CD14-positive monocyte (primary cell): ENCODE results near the gene ERGIC3. TPM values are rescaled to one million over a fixed set of nuclear protein-coding genes. Genes with fewer than 3 reads are reported as not detected.

ENCODE experiments used
- DNase-seq, 3 donors: peaks; one replicate each; pipeline ENCODE4 v3.0.0-alpha.2; 2011 to 2022
- H2AFZ ChIP-seq: 2 replicates; pipeline ENCODE4 v1.6.0; 2012; ENCODE audit warnings: mild to moderate bottlenecking, low read depth, low read length, inconsistent platforms; ENCODE audit not compliant: insufficient read depth, poor library complexity, severe bottlenecking
- H3K27ac ChIP-seq, 2 donors: 1 replicate in 1 of 2; 2 replicates in 1 of 2; pipeline ENCODE4 v1.5.1; 2012 to 2013; ENCODE audit warnings: low read length in 2 of 2, control low read depth in 1 of 2, inconsistent platforms in 1 of 2, low read depth in 1 of 2, mild to moderate bottlenecking in 1 of 2
- H3K27me3 ChIP-seq, 2 donors: one replicate each; pipeline versions ENCODE4 v1.6.0 to v1.6.1; 2011 to 2013; ENCODE audit warnings: low read length in 2 of 2; ENCODE audit not compliant: control insufficient read depth in 2 of 2, insufficient read depth in 2 of 2
- H3K36me3 ChIP-seq, 2 donors: replicated peaks in 1 of 2; 1 replicate in 1 of 2; 2 replicates in 1 of 2; pipeline versions ENCODE4 v1.5.1 to v1.6.1; 2012 to 2013; ENCODE audit warnings: low read length in 2 of 2, control low read depth in 1 of 2, inconsistent platforms in 1 of 2, mild to moderate bottlenecking in 1 of 2; ENCODE audit not compliant: insufficient read depth in 2 of 2, control insufficient read depth in 1 of 2
- H3K4me1 ChIP-seq, 2 donors: 1 replicate in 1 of 2; 2 replicates in 1 of 2; pipeline versions ENCODE4 v1.5.1 to v1.6.1; 2012 to 2013; ENCODE audit warnings: low read length in 2 of 2, control low read depth in 1 of 2, inconsistent platforms in 1 of 2, mild to moderate bottlenecking in 1 of 2, moderate library complexity in 1 of 2; ENCODE audit not compliant: insufficient read depth in 2 of 2, control insufficient read depth in 1 of 2
- H3K4me2 ChIP-seq: replicated peaks from 2 replicates; pipeline ENCODE3; 2012; ENCODE audit warnings: low read length, moderate library complexity, mild to moderate bottlenecking; ENCODE audit not compliant: poor library complexity, severe bottlenecking; ENCODE audit errors: extremely low read depth
- H3K4me3 ChIP-seq, 3 experiments: fragments of 200-600 bp in 1 of 3; sonication (generic) in 1 of 3; replicated peaks in 1 of 3; 1 replicate in 2 of 3; 2 replicates in 1 of 3; pipeline ENCODE4 v1.5.1; 2011 to 2013; ENCODE audit warnings: low read length in 3 of 3, mild to moderate bottlenecking in 3 of 3, control low read depth in 2 of 3, low read depth in 2 of 3, inconsistent platforms in 1 of 3, moderate library complexity in 1 of 3
- H3K79me2 ChIP-seq: 2 replicates; pipeline ENCODE4 v1.6.0; 2012; ENCODE audit warnings: mild to moderate bottlenecking, control low read depth, inconsistent platforms, low read length, moderate library complexity; ENCODE audit not compliant: insufficient read depth
- H3K9ac ChIP-seq: 2 replicates; pipeline ENCODE4 v1.6.0; 2017; ENCODE audit warnings: low read length, mild to moderate bottlenecking; ENCODE audit not compliant: insufficient read depth, poor library complexity, severe bottlenecking
- H3K9me3 ChIP-seq, 2 donors: replicated peaks in 1 of 2; 1 replicate in 1 of 2; 2 replicates in 1 of 2; pipeline versions ENCODE4 v1.5.1 to v1.6.1; 2012 to 2013; ENCODE audit warnings: low read length in 2 of 2, control low read depth in 1 of 2; ENCODE audit not compliant: control insufficient read depth in 1 of 2, insufficient read depth in 1 of 2
- H4K20me1 ChIP-seq: 2 replicates; pipeline ENCODE4 v1.6.0; 2012; ENCODE audit warnings: mild to moderate bottlenecking, low read length, control low read depth, moderate library complexity; ENCODE audit not compliant: insufficient read depth
- H3K27ac Mint-ChIP-seq, 7 donors: one replicate each; pipeline ENCODE4 v1.8.0; 2020; ENCODE audit warnings: mild to moderate bottlenecking in 7 of 7, mixed read lengths in 7 of 7, moderate library complexity in 6 of 7, inconsistent platforms in 2 of 7
- H3K27me3 Mint-ChIP-seq, 3 donors: one replicate each; pipeline ENCODE4 v1.8.0; 2021 to 2022; ENCODE audit warnings: low read depth in 3 of 3, mild to moderate bottlenecking in 3 of 3, mixed read lengths in 3 of 3, moderate library complexity in 3 of 3, inconsistent platforms in 1 of 3
- H3K36me3 Mint-ChIP-seq, 2 donors: one replicate each; pipeline ENCODE4 v1.8.0; 2020; ENCODE audit warnings: mixed read lengths in 2 of 2, inconsistent platforms in 1 of 2, mild to moderate bottlenecking in 1 of 2
- H3K4me1 Mint-ChIP-seq: one replicate; pipeline ENCODE4 v1.8.0; 2020; ENCODE audit warnings: mild to moderate bottlenecking, mixed read lengths
- H3K4me3 Mint-ChIP-seq, 2 donors: one replicate each; pipeline ENCODE4 v1.8.0; 2020; ENCODE audit warnings: mild to moderate bottlenecking in 2 of 2, mixed read lengths in 2 of 2, moderate library complexity in 1 of 2
- H3K9me3 Mint-ChIP-seq, 7 donors: one replicate each; pipeline ENCODE4 v1.8.0; 2020 to 2022; ENCODE audit warnings: mixed read lengths in 7 of 7, mild to moderate bottlenecking in 6 of 7, moderate library complexity in 6 of 7, inconsistent platforms in 2 of 7
- CTCF ChIP-seq: fragments of 200-600 bp; IDR thresholded peaks from one replicate; pipeline ENCODE4 v1.8.0; 2022; ENCODE audit warnings: antibody characterized with exemption, mild to moderate bottlenecking
- WGBS: methylation state at CpG from one replicate; pipeline ENCODE4 v1.1.5; 2013; ENCODE audit warnings: missing lambda C conversion rate; ENCODE audit not compliant: insufficient coverage; 5-methylcytosine and 5-hydroxymethylcytosine counted together
- intact Hi-C, 2 donors: fragments of 100-400 bp; cut with micrococcal nuclease; formaldehyde crosslinking; loops; one replicate each; pipeline versions ENCODE4 v1.15.0 to v1.15.1; 2023
- polyA plus RNA-seq, 3 donors: library from polyadenylated mRNA; depleted of rRNA in 1 of 3; unstranded in 2 of 3; stranded (reverse) in 1 of 3; fragments of 300-500 nt in 2 of 3; fragments of >200 nt in 1 of 3; fragmentation: Illumina TruSeq in 2 of 3; gene quantifications; 1 replicate in 2 of 3; 2 replicates in 1 of 3; pipeline ENCODE4 v1.2.3, GENCODE V29; 2012 to 2021

The ERGIC3 gene
- polyA plus RNA-seq, 3 donors: 128 to 371 (median 130) TPM

GRCh38 chr20:35582131-35582530 is 40.3 kb downstream of the ERGIC3 start:
- no peaks in the 10 kb centered on the region for H3K4me1 ChIP-seq
- H3K27me3 Mint-ChIP-seq: peaks cover 2 to 4% (median 2%) of the 10 kb centered on the region in 3 donors
- no peak overlapping the region for H3K27ac Mint-ChIP-seq
- no peaks in the 10 kb centered on the region for H3K36me3 ChIP-seq
- no peaks in the 10 kb centered on the region for H3K79me2 ChIP-seq
- no peaks in the 10 kb centered on the region for H3K36me3 Mint-ChIP-seq
- H3K9me3 Mint-ChIP-seq: peaks cover 0 to 12% (median 5%) of the 10 kb centered on the region in 7 donors
- H3K4me1 Mint-ChIP-seq: peaks cover 9% of the 10 kb centered on the region
- DNase-seq: no peak
- H3K4me3 ChIP-seq: no peak overlapping the region
- 94% methylated on average over 6 of the region's 7 CpGs for WGBS
- H3K27ac ChIP-seq: no peak overlapping the region
- H2AFZ ChIP-seq: no peak overlapping the region
- H3K9ac ChIP-seq: no peak overlapping the region
- no peak overlapping the region for H3K4me2 ChIP-seq
- H4K20me1 ChIP-seq: no peaks in the 10 kb centered on the region
- H3K27me3 ChIP-seq: no peaks in the 10 kb centered on the region
- no peak overlapping the region for H3K4me3 Mint-ChIP-seq
- TF ChIP-seq CTCF: no peak
- intact Hi-C loops: no loop called here
- peaks cover 0 to 6% of the 10 kb centered on the region in 2 donors for H3K9me3 ChIP-seq

DNA sequence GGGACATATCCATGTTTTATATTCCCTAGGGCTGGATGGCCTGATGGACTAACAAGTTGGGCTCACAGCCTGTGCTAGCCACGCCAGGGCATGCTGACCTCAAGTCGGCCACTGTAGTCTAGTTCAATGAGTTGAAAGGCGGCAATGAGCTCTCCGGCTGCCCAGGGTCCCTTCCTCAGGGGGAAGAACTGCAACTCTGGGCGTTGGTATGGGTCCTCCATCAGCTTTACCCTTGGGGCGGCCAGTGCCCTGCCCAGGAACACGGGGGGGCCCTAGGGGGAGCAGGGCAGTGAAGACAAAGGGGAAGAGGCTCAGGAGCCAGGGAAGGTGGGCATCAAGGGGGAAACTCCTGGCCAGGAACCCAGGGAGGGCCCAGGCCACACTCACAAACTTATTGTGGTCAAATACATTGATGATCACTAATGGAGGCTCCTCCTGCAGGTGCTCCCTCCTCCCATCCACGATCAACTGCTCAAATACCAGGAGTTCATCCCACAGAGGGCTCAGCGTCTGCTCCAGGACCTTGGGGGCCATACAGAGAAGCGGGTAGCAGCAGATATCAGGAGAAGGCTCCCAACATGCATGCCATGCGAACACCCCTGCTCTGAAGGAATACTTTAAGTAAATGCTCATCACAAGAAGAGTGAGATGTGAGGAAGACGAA is 41.0 kb downstream of the ERGIC3 start:
- Histone ChIP-seq H3K4me2 (no peak overlapping the region), H3K36me3 (no peaks in the 10 kb centered on the region), H3K4me3 (no peak overlapping the region), H3K9me3 (peaks cover 0 to 6% of the 10 kb centered on the region in 2 donors), H4K20me1 (no peaks in the 10 kb centered on the region), H3K4me1 (no peaks in the 10 kb centered on the region), H3K27me3 (no peaks in the 10 kb centered on the region), H3K79me2 (no peaks in the 10 kb centered on the region), H2AFZ (no peak overlapping the region), H3K27ac (no peak overlapping the region), H3K9ac (no peak overlapping the region)
- TF ChIP-seq CTCF: no peak
- WGBS: 95% methylated on average over 7 of the region's 12 CpGs
- Mint-ChIP-seq H3K27ac (no peak overlapping the region), H3K4me1 (peaks cover 15% of the 10 kb centered on the region), H3K27me3 (peaks cover 2 to 4% (median 2%) of the 10 kb centered on the region in 3 donors), H3K4me3 (no peak overlapping the region), H3K36me3 (no peaks in the 10 kb centered on the region), H3K9me3 (peaks cover 0 to 12% (median 5%) of the 10 kb centered on the region in 7 donors)
- no peak for DNase-seq
- intact Hi-C loops: no loop called here
